Colon (tissue), 2 donors: ENCODE results near the gene DGAT2L6.

Experiments
- FAIRE-seq: peaks from 2 replicates; lab custom pipeline; 2012; peaks lifted over from hg19 to GRCh38; lab: Jason Lieb, UNC
- donor health status: control.
- donor health status: control.

Gene DGAT2L6, protein sequence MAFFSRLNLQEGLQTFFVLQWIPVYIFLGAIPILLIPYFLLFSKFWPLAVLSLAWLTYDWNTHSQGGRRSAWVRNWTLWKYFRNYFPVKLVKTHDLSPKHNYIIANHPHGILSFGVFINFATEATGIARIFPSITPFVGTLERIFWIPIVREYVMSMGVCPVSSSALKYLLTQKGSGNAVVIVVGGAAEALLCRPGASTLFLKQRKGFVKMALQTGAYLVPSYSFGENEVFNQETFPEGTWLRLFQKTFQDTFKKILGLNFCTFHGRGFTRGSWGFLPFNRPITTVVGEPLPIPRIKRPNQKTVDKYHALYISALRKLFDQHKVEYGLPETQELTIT

DNA sequence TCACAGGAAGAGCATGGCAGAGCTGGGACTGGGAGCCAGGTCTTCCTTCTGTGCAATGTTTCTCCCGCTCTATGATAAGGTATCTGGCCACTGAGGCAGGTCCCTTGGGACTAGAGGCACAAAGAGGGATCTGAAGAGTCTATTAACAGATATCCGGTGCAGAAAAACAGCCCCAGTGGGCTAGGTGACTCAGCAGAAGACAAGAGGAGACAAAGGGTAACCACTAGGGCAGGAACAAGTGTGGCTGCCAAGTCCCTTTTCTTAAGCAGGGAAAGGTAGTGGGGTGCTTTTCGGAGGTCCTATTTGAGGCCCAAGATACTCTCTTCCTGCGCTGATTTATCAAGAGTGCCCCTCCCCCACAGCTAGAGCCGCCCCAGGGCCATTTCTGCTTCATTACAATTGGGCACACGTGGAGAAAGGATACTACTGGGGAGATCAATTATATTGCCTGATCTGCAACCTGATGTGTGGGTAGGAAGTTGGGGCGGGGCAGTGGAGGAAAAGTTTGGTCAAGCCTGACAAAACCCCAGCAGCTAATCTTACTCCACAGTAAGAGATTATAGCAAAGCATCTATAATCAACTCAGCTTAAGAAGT, at the start of gene DGAT2L6:
DGAT2L6 (plus strand) TSS at position 546 of the 596 bp plus-strand sequence. CDS start 100 bp downstream, outside the sequence.
- no peak for FAIRE-seq

DNA sequence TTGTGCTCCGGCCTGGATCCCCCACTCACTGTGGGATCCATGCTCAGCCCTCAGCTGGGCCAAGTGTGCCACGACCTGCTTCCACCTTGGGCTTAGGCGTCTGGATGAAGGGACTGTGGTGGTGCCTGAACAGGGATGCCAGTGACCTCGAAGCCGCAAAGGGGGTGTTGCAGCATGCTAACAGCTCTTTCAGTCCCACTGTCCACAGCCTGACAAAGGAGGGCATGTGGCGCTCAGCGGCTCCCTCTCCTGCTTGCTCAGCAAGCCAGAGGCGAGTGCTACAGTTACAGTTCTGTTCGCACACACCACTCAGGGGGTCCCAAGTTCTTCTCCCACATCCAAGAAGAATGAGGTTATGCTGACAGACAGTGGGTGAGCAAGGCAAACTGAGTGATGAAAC, 49.2 kb upstream of the DGAT2L6 start:
- no peak for FAIRE-seq

DNA sequence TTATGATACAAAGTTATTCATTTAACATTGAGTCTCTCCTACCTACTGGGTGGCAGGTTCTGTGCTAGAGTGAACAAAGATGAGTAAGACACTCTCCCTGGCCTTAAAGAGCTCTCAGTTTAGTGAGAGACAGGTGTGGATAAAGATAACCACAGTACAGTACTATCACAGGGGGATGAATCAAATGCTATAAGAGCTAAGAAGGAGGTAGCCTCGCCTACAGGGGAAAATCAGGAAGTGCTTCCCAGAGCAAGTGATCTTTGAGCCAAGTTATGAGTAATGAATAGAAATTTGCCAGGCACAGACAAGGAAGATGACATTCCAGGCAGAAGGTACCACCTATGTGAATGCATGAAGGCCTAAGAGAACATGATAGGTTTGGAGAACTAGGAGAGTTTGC, 47.5 kb upstream of the DGAT2L6 start:
- FAIRE-seq, result no peak

DNA sequence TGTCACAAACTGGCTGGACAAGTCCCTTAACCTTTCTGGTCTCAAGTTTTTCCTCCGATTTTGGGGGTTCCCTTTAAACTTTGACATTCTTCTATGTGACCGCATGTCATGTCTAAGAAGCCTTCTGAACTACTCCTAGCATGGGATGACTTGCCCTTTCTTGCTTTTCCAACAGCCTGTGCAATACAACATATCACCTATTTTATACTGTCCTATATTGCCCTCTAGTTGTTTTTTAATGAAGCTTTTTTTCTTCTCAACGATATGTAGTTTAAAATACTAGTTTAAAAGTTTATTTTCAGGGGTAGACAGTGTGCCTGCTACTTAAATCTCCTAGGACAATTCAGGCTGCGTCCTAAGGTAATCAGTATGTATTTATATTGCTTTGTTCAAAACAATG, 45.1 kb upstream of the DGAT2L6 start:
- no peak for FAIRE-seq

DNA sequence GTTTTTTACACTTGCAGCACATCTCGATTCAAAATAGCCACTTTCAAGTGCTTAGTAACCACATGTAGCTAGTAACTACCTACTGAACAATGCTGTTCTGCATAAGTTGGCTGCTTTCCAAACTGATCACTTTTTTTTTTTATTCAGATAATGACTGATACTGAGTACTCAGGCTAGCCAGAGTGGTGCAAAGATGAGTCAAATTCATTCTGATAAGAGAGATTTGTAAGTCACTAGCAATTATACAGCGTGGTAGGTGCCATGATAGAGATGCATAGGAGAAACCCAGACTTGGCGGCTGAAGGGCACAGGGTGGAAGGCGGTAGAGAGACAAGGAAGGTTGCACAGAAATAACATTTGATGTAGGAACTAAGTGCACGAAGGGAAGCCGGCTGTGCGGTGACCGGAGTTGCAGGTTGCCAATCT, 44.4 kb upstream of the DGAT2L6 start:
- FAIRE-seq, result no peak

DNA sequence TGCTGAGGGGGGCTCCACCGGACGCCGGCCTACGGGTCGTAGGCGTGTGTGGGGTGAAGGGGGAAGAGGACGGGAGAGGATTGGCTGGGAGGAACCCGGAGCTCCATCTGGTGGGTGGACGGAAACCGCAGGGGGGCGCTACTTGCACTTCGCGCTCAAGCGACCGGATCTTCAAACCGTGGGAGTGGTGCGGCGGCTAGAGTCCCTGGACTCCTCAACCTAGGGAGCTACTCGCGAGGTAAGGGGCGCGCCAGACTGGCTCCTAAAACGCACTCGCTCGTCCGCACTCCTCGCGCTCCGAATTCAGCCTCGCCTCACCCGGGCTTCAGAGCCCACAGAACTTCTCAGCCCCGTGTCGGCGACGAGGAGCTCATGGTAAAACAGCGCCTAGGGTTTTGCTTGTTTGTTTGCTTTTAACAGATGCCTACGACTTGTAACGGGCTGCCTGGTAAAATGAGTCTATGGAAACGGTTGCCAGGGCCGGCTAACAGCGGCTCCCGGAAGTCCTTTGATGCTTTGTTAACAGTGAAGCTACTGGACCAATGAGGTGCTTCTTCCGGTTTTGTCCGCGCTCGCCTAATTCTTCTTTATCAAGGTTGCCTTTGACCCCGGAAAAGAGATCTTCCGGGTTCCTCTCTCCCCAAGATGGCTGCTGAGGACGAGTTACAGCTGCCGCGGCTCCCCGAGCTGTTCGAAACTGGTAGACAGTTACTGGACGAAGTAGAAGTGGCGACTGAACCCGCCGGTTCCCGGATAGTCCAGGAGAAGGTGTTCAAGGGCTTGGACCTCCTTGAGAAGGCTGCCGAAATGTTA, 43.8 kb upstream of the DGAT2L6 start, which contains the start of gene IGBP1:
IGBP1 (plus strand) TSS at position 145 of the 813 bp plus-strand sequence; CDS start at position 646, 501 bp downstream.
- no peak for FAIRE-seq

DNA sequence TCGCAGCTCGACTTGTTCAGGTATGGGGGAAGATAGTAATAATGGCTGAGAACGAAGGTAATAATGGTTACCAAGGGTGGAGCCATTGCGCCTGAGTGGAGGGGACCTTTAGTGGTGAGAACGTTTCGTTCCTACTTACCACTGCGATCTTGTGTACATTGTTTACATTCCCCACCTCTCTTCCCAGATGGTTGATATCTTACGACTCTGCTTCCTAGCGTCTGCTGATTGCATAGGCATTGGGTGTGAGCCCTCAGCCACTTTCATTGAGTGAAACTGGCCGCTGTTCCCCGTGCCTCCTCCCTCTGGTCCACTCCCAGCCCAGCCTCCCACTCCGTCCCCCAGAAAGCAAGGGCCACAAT, 43.2 kb upstream of the DGAT2L6 start:
- FAIRE-seq, result no peak

DNA sequence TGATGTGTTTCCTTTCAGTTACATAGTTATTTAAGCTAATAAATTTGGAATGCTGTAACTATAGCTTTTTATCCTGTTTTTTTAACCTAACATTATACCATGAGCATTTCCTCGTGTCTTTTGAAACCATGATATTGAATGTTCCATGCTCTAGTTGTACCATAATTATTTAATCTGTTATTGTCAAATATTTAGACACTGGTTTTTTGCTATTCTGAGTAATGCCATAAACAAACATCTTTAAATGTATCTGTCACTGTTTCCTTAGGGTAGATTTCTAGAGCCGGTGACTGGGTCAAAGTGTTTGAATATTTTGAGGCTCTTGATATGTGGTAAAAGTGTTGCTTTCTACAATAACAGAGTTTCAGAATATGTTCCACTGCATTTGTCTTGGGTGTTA, 38.7 kb upstream of the DGAT2L6 start:
- peak; percentile 18 for FAIRE-seq

DNA sequence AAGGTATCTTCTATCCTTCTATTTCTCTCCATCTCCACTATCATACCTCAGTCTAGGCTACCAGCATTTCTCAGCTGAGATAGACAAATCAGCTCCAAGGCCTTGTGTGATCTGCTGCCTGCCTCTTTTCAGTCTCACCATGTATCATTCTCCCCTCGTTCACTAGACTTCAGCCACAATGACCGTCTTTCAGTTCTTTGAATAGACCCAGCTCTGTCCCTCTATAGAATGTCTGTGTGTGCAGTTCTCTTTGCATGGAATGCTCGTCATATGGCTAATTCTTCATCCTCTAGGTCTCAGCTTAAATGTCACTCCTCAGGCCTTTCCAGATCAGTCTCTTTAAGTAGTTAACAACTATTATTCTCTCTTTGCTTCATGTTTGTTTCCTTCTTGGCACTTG, 37.5 kb upstream of the DGAT2L6 start:
- no peak for FAIRE-seq

DNA sequence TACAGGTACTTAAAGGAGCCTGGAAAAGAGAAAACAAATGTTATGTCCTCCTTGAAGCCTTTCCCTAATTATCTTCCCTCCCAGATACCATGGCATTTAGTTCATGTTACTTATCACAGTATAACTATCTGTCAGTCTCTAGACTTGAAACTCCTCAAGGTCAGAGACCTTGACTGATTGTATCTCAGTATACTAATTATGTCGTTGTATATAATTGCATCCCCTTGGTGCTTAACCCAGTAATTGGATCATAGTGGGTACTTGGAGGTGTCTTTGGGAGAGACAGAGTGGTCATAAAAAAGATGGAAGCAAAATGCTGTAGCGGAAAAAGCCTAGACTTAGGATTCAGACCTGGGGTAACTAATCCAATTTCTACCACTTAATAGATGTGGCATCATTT, 35.9 kb upstream of the DGAT2L6 start:
- FAIRE-seq, result no peak

DNA sequence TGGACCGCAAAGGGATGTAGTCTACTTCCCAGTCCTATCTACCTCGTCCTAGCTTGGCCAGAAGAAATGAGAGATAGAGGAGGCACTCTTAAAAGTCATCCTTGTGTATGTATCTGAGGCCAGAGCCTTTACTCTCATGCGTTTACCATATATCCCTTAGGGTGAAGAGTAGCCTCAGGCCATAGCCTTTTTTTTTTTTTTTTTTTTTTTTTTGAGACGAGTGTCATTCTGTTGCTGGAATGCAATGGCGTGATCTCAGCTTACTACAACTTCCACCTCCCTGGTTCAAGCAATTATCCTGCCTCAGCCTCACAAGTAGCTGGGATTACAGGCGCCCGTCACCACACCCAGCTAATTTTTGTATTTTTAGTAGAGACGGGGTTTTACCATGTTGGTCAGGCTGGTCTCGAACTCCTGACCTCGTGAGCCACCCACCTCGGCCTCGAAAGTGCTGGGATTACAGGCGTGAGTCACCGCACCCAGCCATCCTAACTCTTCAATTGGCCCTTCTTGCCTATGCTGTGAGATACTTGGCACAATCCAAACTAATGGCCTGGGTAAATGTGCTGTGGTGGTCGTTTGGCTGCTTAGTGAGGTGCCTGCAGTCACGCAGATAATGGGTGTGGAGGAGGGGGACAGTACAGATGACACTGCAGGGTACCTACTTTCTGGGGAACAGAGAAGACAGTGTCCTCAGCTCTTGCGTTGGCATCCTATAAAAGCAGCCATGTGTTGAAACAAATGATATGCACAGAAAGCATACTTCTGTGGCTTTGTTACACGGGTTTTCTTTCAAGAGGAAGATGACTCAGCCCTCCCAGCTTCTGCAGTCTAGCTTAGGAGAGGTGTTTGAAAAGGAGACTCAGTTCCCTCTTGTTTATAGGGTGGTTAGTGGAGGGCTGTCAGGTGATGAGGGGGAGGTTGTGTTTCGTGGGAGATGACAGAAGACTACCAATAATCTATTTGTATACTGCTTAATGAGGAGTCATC, 10.4 kb upstream of the DGAT2L6 start:
- no peak for FAIRE-seq

DNA sequence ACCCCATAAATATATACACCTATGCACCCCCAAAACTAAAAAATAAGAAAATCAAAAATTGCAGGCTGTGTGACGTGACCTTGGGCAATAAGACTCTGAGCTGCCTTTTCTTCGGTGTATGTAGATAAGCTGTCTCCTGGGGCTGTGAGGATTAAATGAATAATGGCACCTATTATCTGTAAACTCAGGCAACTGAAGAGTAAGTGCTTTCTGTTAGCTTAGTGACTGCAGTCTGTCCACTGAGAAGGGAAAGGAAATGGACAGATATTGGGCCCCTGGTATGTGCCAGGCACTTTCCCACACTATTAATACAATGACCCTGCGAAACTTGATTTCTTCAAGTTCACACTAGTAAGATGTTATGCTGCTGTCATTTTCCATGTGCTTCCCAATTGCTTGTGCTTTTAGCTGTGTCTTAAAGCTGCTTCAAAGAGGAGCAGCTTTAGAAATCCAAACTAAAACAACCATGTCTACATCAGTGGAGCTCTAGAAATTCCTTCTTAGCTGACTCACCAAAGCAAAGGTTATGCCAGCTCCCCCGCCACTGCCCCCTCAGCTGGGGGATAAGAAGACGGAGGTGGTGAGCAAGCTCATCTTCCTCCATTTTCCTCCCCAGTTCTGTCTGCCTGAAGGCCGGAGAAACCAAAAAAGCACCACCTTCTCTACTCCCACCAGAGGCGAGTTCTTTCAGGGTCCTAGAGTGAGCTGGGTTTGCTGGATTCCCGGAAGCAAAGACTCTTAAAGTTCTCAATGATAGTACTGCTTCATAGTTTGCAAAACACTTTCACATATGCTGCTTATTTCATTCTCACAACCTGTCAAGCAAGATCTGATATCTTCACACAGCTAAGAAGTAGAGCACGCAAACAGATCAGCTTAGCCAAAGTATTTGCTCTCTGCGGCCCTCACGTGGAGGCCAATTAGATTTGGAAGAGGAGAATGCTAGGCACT, 8.8 kb upstream of the DGAT2L6 start:
- FAIRE-seq, result no peak

DNA sequence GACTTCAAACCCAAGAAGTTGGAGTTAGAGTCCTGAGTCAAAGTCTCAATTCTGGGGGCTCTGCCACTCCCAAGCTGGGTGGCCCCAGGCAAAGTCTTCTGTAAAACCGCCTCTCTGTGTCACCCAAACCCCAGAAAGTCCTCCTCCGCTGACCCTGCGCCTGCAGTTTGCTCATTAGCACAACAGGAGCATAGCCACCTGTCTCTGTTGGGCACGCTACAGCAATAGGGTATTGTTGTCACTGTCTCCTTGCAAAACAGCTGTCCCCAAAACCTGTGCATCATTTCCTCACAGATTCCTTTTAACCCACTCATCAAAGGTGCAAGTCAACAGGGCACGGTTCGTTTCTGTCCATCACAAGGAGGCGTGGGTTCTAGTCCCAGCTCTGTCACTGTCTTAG, 8.0 kb upstream of the DGAT2L6 start:
- FAIRE-seq, result no peak

DNA sequence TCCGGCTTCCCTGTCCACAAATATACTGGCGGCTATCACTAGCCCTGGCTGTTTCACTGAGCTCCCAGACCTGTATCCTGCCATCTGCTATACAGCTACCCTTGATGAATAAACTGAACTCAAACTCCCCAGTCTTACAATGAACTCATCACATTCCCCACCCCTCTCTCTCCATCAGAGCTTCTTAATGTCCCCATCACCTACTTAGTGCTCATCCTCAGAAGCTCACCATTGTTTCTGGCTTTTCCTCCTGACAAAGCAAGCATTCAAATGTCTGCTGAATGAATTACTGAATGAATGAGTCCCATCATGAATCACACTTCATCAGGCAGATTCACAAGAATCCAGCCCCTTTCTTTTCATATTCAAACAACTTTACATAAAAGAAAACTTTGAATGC, 5.7 kb upstream of the DGAT2L6 start:
- no peak for FAIRE-seq

DNA sequence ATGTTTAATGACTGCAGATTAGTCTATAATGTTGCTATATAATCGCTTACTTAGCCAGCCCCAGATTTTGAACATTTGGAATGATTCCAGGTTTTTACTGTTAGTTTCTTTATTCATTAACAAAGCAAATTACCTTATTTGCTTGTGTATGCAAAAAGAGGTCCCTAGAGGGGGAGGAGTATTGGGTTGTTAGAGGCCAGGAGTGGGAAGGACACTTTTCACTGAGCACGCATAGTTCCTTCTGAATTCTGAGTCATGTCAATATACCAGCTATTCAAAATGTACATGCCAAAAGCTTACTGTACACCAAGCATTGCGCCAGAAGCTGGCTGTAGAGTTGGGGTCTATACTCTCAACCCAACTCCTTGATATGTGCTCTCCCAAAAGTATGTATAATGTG, 5.1 kb upstream of the DGAT2L6 start:
- peak; percentile 58 for FAIRE-seq

DNA sequence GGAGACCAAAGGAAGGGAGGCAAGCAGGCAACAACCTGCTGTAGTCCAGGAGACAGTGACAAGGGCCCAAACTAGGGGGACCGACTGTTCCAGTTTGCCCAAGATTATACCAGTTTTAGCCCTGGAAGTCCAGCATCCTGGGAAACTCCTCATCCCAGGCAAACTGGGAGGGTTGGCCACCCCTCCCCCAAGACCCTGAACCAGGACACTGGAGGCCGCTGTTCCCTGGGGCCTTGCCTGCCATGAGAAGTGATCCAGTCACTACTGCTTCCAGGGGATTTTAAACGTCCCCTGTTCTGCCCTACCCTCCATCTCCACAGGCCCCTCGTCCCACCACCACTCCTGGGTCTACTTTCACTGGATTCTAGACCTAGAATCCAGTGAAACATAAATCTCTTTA, 4.3 kb upstream of the DGAT2L6 start:
- no peak for FAIRE-seq

DNA sequence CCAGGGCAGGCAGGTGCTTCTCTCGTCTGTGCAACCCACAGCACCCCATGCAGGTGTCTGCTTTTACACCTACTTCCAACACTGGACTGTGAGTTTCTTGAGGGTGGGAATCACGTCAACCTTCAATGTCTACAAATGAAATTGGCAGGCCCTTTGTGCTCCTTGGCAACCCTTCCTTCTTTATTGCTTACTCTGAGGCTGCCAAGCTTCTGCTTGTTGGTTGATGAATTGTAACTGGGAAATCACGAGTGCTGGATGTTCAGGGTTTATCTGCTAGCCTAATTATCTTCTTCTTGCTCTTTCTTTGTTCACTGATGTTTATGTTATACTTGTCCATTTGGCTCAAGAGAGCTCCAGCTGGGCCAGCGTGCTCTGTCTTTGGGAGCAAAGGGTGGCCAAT, 2.5 kb upstream of the DGAT2L6 start:
- no peak for FAIRE-seq

DNA sequence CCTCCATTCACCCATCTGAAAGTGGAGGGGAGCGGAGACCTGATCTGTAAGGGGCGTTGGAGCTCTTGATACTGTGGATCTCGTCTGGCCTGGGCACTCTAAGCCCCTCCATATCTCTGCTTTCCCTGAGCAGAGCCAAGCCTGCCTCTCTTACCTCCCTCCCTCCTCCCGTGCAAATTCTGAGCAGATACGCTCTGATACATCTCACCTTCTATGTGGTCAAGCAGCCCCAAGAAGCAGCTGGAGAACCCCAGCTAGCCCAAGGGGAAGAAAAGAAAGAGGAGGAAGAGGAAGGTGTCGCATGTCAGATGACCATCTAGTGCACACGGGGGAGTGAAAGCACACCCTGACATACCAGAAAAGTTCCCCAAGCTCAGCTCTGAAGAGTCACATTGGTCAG, 1.9 kb upstream of the DGAT2L6 start:
- FAIRE-seq, result no peak

DNA sequence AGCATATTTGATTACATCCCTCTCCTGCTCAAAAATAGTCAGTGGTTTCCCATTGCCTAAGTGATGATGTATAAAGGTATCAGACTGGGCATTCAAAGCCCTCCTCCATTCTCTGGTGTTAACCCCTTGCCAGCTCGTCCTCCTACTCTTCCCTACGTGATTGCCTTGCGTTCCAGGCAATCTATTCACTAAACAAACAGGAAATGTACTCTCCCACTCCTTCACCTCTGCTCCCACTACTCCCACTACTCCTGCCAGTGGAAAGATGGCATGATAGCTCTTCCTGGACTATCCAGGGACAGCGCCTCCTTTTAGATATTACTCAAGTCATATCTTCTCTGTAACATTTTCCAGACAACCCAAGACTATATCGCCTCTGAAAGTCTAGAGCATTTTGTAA, 5.8 kb downstream of the DGAT2L6 start:
- FAIRE-seq, result no peak

DNA sequence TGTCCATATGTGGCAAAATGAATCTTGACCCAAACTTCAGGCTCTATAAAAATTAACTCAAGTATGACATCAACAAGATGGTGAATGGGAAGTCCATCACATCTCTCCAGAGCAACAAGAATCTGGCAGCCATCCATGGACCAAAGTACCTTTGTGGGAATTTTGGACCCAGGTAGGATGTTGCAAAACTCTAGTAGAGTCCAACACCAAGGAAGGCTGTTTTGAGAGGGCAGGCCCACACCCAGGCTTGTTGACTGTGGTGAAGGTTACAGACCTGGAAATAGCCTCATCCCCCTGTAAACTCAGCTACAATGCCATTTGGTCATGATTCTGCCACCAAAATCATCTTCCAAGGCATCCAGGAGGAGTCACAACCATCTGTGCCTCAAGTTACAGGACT, 12.9 kb downstream of the DGAT2L6 start:
- no peak for FAIRE-seq
